ENCODE data around the gene ADCY5. TPM values are rescaled to one million over a fixed set of nuclear protein-coding genes. Genes with fewer than 3 reads are reported as not detected.

Gene ADCY5
- total RNA-seq, 1 donor from 2014 or later: 3.8 TPM

- DNase-seq (ENCODE audit: low spot score) (peak; percentile 65), ATAC-seq (peak; percentile 58)
Observed at GRCh38 chr3:123411340-123412040, 37.4 kb downstream of the ADCY5 start.

GRCh38 chr3:123410149-123410515, 38.8 kb downstream of the ADCY5 start:
- DNase-seq (ENCODE audit: low spot score) (no peak), ATAC-seq (no peak)

GRCh38 chr3:123409443-123410148, 39.3 kb downstream of the ADCY5 start:
- ATAC-seq (peak; percentile 78), DNase-seq (ENCODE audit: low spot score) (peak; percentile 82)

- peak; percentile 89 for DNase-seq (ENCODE audit: low spot score)
- peak; percentile 68 for ATAC-seq
Observed at GRCh38 chr3:123406598-123406997, 42.3 kb downstream of the ADCY5 start.

GRCh38 chr3:123405936-123406510, 42.9 kb downstream of the ADCY5 start:
- DNase-seq (ENCODE audit: low spot score) (no peak), ATAC-seq (no peak)

GRCh38 chr3:123405021-123405420, 43.9 kb downstream of the ADCY5 start:
- no peak for DNase-seq (ENCODE audit: low spot score)
- ATAC-seq: no peak

GRCh38 chr3:123404391-123404790, 44.5 kb downstream of the ADCY5 start:
- ATAC-seq (no peak), DNase-seq (ENCODE audit: low spot score) (no peak)

- DNase-seq (ENCODE audit: low spot score): no peak
- no peak for ATAC-seq
Observed at GRCh38 chr3:123401836-123402530, 46.9 kb downstream of the ADCY5 start.

GRCh38 chr3:123400169-123400568, 48.7 kb downstream of the ADCY5 start:
- DNase-seq (ENCODE audit: low spot score): no peak
- ATAC-seq: no peak

GRCh38 chr3:123399653-123400052, 49.2 kb downstream of the ADCY5 start:
- DNase-seq (ENCODE audit: low spot score) (no peak), ATAC-seq (no peak)

- no peak for ATAC-seq
- no peak for DNase-seq (ENCODE audit: low spot score)
Observed at GRCh38 chr3:123397921-123398785, 50.7 kb downstream of the ADCY5 start.

GRCh38 chr3:123397050-123397590, 51.8 kb downstream of the ADCY5 start:
- DNase-seq (ENCODE audit: low spot score): no peak

GRCh38 chr3:123396171-123397049, 52.5 kb downstream of the ADCY5 start:
- no peak for ATAC-seq

More at GRCh38 chr3:123397050-123397590, 51.8 kb downstream of the ADCY5 start:
- ATAC-seq: no peak

GRCh38 chr3:123395235-123395634, 53.7 kb downstream of the ADCY5 start:
- DNase-seq (ENCODE audit: low spot score) (no peak), ATAC-seq (no peak)

More at GRCh38 chr3:123396171-123397049, 52.5 kb downstream of the ADCY5 start:
- DNase-seq (ENCODE audit: low spot score): no peak

GRCh38 chr3:123394391-123395020, 54.4 kb downstream of the ADCY5 start:
- DNase-seq (ENCODE audit: low spot score) (no peak), ATAC-seq (no peak)

GRCh38 chr3:123392871-123393620, 55.8 kb downstream of the ADCY5 start:
- ATAC-seq (no peak), DNase-seq (ENCODE audit: low spot score) (no peak)

GRCh38 chr3:123392368-123392767, 56.5 kb downstream of the ADCY5 start:
- no peak for ATAC-seq

More at GRCh38 chr3:123392368-123392767, 56.5 kb downstream of the ADCY5 start:
- DNase-seq (ENCODE audit: low spot score): no peak

Data from left lobe of liver (tissue), 2 donors.